ACC112 (cell line): ENCODE results near the gene XPO6.
"Not testable (repeated sequence)": the region's sequence is repeated elsewhere in the genome, so short reads cannot be mapped to it uniquely, and the experiment has no call there.

Experiments used
- H2AFZ ChIP-seq: fragments of 200-600 bp; sonication (generic); one replicate; pipeline ENCODE4 v1.6.0; 2017; ENCODE audit warnings: antibody characterized with exemption, low read length; ENCODE audit not compliant: unreplicated experiment
- H3K27ac ChIP-seq: fragments of 200-600 bp; sonication (generic); 2 replicates; pipeline ENCODE4 v1.5.1; 2014; ENCODE audit warnings: low read depth, mild to moderate bottlenecking, antibody characterized with exemption, low read length, moderate library complexity
- H3K27me3 ChIP-seq: fragments of 200-600 bp; sonication (generic); 2 replicates; pipeline ENCODE4 v1.6.1; 2014; ENCODE audit warnings: mild to moderate bottlenecking, antibody characterized with exemption, low read length, moderate library complexity, mixed read lengths; ENCODE audit not compliant: insufficient read depth
- H3K36me3 ChIP-seq: fragments of 200-600 bp; sonication (generic); 2 replicates; pipeline ENCODE4 v1.6.1; 2016; ENCODE audit warnings: mild to moderate bottlenecking, antibody characterized with exemption, low read length, moderate library complexity, mixed read lengths; ENCODE audit not compliant: insufficient read depth
- H3K4me1 ChIP-seq: fragments of 200-600 bp; sonication (generic); one replicate; pipeline ENCODE4 v1.6.1; 2016; ENCODE audit warnings: low read length, mixed read lengths; ENCODE audit not compliant: insufficient read depth, unreplicated experiment, control insufficient read depth
- H3K4me3 ChIP-seq: fragments of 200-600 bp; sonication (generic); 2 replicates; pipeline ENCODE4 v1.5.1; 2014; ENCODE audit warnings: mild to moderate bottlenecking, low read depth, low read length
- H3K79me2 ChIP-seq: fragments of 200-600 bp; sonication (generic); one replicate; pipeline ENCODE4 v1.6.0; 2016; ENCODE audit warnings: low read length; ENCODE audit not compliant: control insufficient read depth, unreplicated experiment, insufficient read depth

XPO6 gene, protein sequence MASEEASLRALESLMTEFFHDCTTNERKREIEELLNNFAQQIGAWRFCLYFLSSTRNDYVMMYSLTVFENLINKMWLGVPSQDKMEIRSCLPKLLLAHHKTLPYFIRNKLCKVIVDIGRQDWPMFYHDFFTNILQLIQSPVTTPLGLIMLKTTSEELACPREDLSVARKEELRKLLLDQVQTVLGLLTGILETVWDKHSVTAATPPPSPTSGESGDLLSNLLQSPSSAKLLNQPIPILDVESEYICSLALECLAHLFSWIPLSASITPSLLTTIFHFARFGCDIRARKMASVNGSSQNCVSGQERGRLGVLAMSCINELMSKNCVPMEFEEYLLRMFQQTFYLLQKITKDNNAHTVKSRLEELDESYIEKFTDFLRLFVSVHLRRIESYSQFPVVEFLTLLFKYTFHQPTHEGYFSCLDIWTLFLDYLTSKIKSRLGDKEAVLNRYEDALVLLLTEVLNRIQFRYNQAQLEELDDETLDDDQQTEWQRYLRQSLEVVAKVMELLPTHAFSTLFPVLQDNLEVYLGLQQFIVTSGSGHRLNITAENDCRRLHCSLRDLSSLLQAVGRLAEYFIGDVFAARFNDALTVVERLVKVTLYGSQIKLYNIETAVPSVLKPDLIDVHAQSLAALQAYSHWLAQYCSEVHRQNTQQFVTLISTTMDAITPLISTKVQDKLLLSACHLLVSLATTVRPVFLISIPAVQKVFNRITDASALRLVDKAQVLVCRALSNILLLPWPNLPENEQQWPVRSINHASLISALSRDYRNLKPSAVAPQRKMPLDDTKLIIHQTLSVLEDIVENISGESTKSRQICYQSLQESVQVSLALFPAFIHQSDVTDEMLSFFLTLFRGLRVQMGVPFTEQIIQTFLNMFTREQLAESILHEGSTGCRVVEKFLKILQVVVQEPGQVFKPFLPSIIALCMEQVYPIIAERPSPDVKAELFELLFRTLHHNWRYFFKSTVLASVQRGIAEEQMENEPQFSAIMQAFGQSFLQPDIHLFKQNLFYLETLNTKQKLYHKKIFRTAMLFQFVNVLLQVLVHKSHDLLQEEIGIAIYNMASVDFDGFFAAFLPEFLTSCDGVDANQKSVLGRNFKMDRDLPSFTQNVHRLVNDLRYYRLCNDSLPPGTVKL

DNA sequence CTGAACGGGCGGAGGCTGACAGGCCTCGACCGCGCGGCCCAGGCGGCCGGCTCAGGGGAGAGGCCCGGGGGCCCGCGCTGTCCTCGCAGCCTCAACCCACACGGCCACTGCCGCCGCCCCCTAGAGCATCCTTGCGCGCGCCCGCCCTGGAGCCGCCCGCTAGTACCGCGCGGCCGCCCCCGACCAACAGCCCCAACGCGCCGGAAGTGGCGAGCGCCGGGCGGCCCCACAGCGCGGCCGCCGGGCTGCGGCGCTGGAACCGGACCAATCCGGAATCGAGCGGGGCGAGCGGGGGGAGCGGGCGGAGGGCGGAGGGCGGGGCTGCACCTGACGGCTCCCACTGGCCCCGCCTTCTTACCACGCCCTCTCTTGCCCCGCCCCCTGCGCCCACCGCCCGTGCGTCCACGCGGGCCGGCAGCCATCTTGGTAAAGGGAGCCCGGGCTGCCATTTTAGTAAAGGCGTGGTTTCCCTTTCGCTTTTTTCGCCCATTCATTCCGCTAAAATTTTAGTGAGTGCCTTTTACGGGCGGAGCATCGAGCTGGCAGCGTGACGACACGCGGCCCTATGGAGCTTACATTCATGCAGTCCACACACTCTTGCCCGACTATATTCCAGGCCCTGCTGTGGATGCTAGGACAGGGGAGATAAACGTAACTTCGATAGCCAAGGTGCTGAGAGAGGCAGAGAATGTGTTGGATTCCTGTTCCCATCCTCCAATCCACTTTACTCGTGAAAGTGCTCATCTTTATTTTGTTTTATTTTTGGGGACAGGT lies at the start of gene XPO6:
Gene XPO6 (minus strand): TSS at position 208 of the 774 bp plus-strand sequence. CDS start 597 bp downstream, outside the sequence.
- H3K4me3 ChIP-seq, result peak within 1 kb of the TSS; percentile 98
- peaks cover 32% of the 10 kb centered on the region for H3K4me1 ChIP-seq
- peak within 1 kb of the TSS; percentile 100 for H2AFZ ChIP-seq
- H3K79me2 ChIP-seq, result peaks cover 46% of the 10 kb centered on the region
- peak within 1 kb of the TSS; percentile 80 for H3K27ac ChIP-seq
- peaks cover 16% of the 10 kb centered on the region for H3K36me3 ChIP-seq
- no peaks in the 10 kb centered on the region for H3K27me3 ChIP-seq

DNA sequence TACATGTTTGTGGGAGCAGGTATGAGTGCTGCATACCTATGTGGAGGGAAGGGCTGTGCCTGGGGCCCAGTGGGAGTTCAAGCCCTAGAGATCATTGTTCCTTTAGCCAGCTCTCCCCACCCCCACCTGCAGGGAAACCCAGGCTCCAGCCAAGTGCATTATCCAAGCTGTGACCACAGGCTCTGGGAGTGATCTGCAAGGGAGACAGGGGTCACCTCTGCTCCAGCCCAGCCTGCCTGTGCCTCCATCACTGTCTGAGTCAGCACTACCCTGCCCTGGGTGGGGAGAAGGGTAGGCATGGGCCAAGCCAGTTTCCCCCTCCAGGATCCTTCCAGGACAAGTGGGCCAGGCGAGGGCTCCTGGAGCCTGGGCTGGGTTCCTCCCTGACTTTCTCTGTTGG lies 48.4 kb upstream of the XPO6 start:
- peaks cover 64% of the 10 kb centered on the region for H3K27me3 ChIP-seq
- H3K36me3 ChIP-seq, result no peaks in the 10 kb centered on the region
- no peak overlapping the region for H3K27ac ChIP-seq
- H3K4me3 ChIP-seq, result no peak overlapping the region
- no peak overlapping the region for H2AFZ ChIP-seq
- H3K79me2 ChIP-seq, result no peaks in the 10 kb centered on the region
- H3K4me1 ChIP-seq, result no peaks in the 10 kb centered on the region

DNA sequence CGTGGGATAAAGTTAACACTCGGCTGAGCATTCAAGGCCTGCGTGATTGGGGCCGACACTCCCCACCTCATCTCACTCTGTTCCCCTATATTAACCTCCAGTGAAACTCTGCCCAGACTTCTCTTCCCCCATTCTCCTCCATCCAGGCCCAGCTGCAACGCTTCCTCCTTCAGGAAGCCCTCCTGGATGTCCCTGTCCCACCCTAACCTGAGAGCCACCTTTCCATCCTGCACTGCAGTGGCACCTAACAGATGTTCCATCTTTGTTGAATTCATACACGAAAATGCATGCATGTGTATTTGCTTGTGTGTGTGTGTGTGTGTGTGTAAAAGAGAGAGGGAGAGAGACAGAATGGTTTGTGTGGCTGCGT lies 48.0 kb upstream of the XPO6 start:
- Histone ChIP-seq H3K27me3 (peaks cover 64% of the 10 kb centered on the region), H3K27ac (no peak overlapping the region), H3K4me3 (no peak overlapping the region), H3K36me3 (no peaks in the 10 kb centered on the region), H3K79me2 (no peaks in the 10 kb centered on the region), H2AFZ (no peak overlapping the region), H3K4me1 (no peaks in the 10 kb centered on the region)

DNA sequence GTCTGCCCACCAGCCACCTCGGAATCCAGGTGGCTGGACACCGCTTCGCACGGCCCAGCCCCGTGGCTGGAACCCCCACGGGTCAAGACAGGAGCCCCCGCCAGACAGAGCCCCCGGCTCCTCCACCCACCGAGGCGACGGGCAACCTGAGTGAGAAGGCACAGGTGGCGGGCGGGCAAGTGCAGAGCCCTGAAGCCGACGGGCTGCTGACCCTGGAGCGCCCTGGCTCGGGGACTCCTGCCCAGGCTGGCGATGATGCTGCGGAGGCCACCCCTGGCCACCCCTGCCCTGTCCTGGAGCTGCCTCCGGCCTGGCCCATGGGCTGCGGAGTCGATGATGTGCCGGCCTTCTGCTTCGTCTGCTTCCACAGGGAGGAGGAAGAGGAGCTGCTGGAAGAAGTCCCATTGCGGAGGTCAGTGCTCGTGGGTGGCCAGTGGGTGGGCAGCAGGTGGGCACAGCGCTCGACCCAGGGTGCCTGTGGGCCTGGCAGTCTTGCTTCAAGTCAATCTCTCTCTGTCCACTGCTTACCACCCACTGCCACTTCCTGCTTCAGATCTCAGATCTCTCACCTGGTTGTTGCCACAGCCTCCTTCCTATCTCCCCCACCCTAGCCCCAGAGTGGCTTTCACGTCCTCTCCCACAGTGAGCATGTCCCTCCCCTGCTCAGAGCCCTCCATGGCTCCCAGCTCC lies 47.5 kb upstream of the XPO6 start:
- H3K36me3 ChIP-seq, result no peaks in the 10 kb centered on the region
- H2AFZ ChIP-seq, result no peak overlapping the region
- no peak overlapping the region for H3K4me3 ChIP-seq
- peaks cover 64% of the 10 kb centered on the region for H3K27me3 ChIP-seq
- H3K4me1 ChIP-seq, result no peaks in the 10 kb centered on the region
- no peaks in the 10 kb centered on the region for H3K79me2 ChIP-seq
- no peak overlapping the region for H3K27ac ChIP-seq

DNA sequence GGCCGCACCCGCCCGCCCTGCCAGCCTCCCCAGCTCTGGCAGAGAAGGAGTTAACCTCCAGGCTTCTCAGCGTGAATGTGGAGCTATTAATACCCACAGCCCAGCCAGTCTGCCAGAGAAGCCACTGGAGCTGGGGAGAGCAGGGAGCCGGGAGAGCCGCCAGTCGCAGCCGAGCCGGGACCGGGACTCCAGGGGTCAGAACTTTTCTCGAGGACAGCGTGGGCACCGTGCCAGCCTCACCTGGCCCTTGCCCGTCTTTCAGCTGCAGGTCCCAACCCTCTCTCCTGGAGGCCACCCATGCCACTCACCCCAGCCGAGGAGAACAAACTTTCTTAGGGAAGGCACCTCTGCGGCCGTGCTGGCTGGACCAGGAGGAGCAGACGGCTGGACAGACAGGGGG lies 46.8 kb upstream of the XPO6 start:
- Histone ChIP-seq H3K36me3 (no peaks in the 10 kb centered on the region), H2AFZ (no peak overlapping the region), H3K4me3 (no peak overlapping the region), H3K27me3 (peaks cover 64% of the 10 kb centered on the region), H3K27ac (no peak overlapping the region), H3K79me2 (no peaks in the 10 kb centered on the region), H3K4me1 (no peaks in the 10 kb centered on the region)

DNA sequence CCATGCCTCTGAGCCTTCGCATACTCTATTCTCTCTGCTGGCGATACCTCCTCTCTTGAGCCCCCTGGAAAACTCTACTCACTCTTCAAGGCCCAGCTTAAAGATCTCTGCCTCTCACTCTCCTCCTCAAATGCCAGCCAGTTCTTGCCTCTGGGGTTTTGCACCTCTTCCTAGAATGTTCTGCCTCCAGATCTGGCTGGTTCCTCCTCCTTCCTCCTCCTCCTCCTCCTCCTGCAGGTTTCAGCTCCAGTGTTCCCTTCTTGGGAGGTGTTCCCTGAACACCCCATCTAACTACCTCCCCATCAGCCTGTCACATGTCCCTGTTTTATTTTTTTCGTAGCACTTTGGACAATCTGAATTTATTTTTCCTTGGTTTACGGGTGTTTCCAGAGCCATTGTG lies 45.5 kb upstream of the XPO6 start:
- Histone ChIP-seq H3K4me3 (no peak overlapping the region), H3K4me1 (no peaks in the 10 kb centered on the region), H3K79me2 (no peaks in the 10 kb centered on the region), H2AFZ (no peak overlapping the region), H3K27ac (no peak overlapping the region), H3K27me3 (peaks cover 62% of the 10 kb centered on the region), H3K36me3 (no peaks in the 10 kb centered on the region)

DNA sequence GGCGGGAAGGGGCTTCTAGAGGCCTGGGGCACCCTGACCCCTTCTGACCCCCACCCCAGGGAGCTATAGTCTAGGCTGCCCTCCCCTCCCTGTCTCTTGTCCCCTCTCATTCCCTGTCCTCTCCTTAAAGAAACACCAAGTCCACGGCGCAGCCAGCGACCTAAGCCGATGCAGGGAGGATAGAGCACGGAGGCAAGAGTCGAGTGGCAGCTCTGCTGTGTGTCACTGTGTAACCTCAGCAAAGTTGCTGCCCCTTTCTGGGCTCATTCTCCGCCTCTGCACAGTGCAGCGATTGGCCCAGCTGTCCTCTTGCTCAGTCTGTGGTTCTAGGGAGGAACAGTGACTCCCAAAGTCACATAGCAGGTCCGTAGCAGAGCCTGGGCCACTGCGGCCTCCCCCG lies 44.1 kb upstream of the XPO6 start:
- Histone ChIP-seq H2AFZ (no peak overlapping the region), H3K4me3 (no peak overlapping the region), H3K27me3 (peaks cover 60% of the 10 kb centered on the region), H3K4me1 (no peaks in the 10 kb centered on the region), H3K27ac (no peak overlapping the region), H3K79me2 (no peaks in the 10 kb centered on the region), H3K36me3 (no peaks in the 10 kb centered on the region)

DNA sequence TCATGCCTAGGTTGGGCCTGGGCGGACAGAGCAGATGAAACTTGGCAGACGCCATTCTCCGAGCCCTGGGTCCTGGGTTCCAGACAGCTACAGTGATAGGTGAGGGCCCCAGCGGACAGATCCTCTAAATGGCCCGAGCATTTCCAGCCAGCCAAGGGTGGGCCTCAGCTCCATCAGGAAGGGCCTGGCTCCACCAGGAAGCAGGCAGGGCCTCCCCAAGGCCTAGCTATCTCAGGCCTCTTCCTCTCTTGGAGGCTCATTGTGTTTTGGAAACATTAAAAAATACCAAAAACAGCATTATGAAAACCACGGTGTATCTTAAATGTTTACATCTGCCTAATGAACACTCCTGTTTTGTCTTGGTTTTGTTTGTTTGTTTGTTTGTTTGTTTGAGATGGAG lies 42.4 kb upstream of the XPO6 start:
- no peak overlapping the region for H3K4me3 ChIP-seq
- peaks cover 55% of the 10 kb centered on the region for H3K27me3 ChIP-seq
- H3K27ac ChIP-seq, result no peak overlapping the region
- no peaks in the 10 kb centered on the region for H3K36me3 ChIP-seq
- no peak overlapping the region for H2AFZ ChIP-seq
- H3K79me2 ChIP-seq, result no peaks in the 10 kb centered on the region
- no peaks in the 10 kb centered on the region for H3K4me1 ChIP-seq

DNA sequence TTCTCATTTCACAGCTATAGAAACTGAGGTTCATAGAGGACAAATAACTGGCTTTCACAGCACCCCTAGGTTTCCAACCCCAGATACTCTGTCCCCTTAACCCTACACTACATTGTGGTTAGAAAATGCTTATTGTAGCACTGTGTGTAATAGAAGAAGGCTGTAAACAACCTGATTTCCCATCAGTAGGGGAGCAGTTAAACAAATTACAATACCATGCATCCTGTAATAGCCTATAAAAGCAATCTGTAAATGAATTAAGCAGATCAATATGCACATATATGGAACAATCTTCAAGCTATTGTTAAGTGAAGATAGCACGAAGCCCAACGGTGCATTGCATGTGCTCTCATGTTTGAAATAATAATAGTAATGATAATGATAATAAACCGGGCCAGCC lies 39.2 kb upstream of the XPO6 start:
- Histone ChIP-seq H3K27me3 (peaks cover 35% of the 10 kb centered on the region), H2AFZ (no peak overlapping the region), H3K36me3 (no peaks in the 10 kb centered on the region), H3K4me3 (no peak overlapping the region), H3K4me1 (no peaks in the 10 kb centered on the region), H3K27ac (no peak overlapping the region), H3K79me2 (no peaks in the 10 kb centered on the region)

DNA sequence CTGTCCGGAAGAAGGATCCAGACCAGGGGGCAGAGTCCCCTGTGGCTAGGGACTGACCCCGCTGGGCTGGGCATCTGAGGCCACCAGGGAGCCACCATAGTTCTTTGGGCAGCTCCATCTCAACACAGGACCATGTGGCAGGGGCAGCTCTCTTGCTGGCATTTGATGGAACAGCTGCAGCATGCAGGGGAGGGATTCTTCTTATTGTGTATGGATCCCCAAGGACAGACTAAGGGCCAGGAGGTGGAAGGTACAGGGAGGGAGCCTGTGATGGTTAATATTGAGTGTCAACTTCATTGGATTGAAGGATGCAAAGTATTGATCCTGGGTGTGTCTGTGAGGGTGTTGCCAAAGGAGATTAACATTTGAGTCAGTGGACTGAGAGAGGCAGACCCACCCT lies 37.7 kb upstream of the XPO6 start:
- not testable (repeated sequence) for H3K27ac ChIP-seq, H2AFZ ChIP-seq, H3K4me3 ChIP-seq, H3K79me2 ChIP-seq, H3K4me1 ChIP-seq, H3K36me3 ChIP-seq
- peaks cover 41% of the 10 kb centered on the region for H3K27me3 ChIP-seq
